OCI-LY7 (cell line): Measurements from ENCODE around the gene CST11. TPM values are rescaled to one million over a fixed set of nuclear protein-coding genes. Genes with fewer than 3 reads are reported as not detected.

Source experiments
- BruUV-seq: library from RNA; stranded (reverse); fragments of 400-500 nt; replicated peaks from 2 replicates; lab custom pipeline; 2021; lab: Mats Ljungman, UMichigan
- CTCF ChIA-PET: fragments of 300-600 bp; sonication (Branson Sonifier 250); formaldehyde crosslinking; loops from one replicate; lab custom pipeline; 2022; ENCODE audit warnings: antibody characterized with exemption; ENCODE audit not compliant: unreplicated experiment; lab: Charles Lee
- POLR2A ChIA-PET: fragments of 300-600 bp; sonication (Branson Sonifier 250); formaldehyde crosslinking; loops from one replicate; lab custom pipeline; 2022; ENCODE audit warnings: antibody characterized with exemption; lab: Charles Lee
- DNase-seq: peaks from one replicate; pipeline ENCODE4 v3.0.0-alpha.2; 2015; ENCODE audit warnings: low spot score
- H2AFZ ChIP-seq: fragments of 200-600 bp; sonication (generic), shearing (Covaris generic); 2 replicates; pipeline ENCODE4 v1.6.1; 2014; ENCODE audit warnings: mild to moderate bottlenecking, antibody characterized with exemption, low read length, moderate library complexity
- H3K27ac ChIP-seq: fragments of 200-600 bp; sonication (generic); 2 replicates; pipeline ENCODE4 v1.5.1; 2014; ENCODE audit warnings: mixed run types, low read depth, mild to moderate bottlenecking, moderate library complexity, low read length, inconsistent platforms; ENCODE audit not compliant: poor library complexity, severe bottlenecking
- H3K36me3 ChIP-seq: fragments of 200-600 bp; sonication (generic); 2 replicates; pipeline ENCODE4 v1.6.1; 2014; ENCODE audit warnings: mild to moderate bottlenecking, antibody characterized with exemption, low read length, moderate library complexity, mixed read lengths; ENCODE audit not compliant: insufficient read depth
- H3K4me1 ChIP-seq: fragments of 200-600 bp; sonication (generic); 2 replicates; pipeline ENCODE4 v1.5.1; 2014; ENCODE audit warnings: mild to moderate bottlenecking, low read length; ENCODE audit not compliant: insufficient read depth, poor library complexity, severe bottlenecking
- H3K4me2 ChIP-seq: fragments of 200-600 bp; sonication (generic); 2 replicates; pipeline ENCODE4 v1.6.1; 2014; ENCODE audit warnings: mild to moderate bottlenecking, low read length
- H3K4me3 ChIP-seq: fragments of 200-600 bp; sonication (generic); 2 replicates; pipeline ENCODE4 v1.5.1; 2014; ENCODE audit warnings: mild to moderate bottlenecking, low read depth, low read length; ENCODE audit not compliant: poor library complexity, severe bottlenecking
- H3K79me2 ChIP-seq: fragments of 200-600 bp; sonication (generic); 2 replicates; pipeline ENCODE4 v1.6.1; 2016; ENCODE audit warnings: low read depth, mild to moderate bottlenecking, low read length, moderate library complexity, mixed read lengths; ENCODE audit not compliant: insufficient read depth
- H3K9me2 ChIP-seq: fragments of 200-600 bp; sonication (generic); 2 replicates; pipeline ENCODE4 v1.6.1; 2016; ENCODE audit warnings: mild to moderate bottlenecking, low read length, mixed read lengths; ENCODE audit not compliant: insufficient read depth
- H3K9me3 ChIP-seq: fragments of 200-600 bp; sonication (generic); 2 replicates; pipeline ENCODE4 v1.6.1; 2014; ENCODE audit warnings: mild to moderate bottlenecking, mixed run types, low read length, mixed read lengths
- H4K20me1 ChIP-seq: fragments of 200-600 bp; sonication (generic); 2 replicates; pipeline ENCODE4 v1.6.1; 2014; ENCODE audit warnings: mild to moderate bottlenecking, antibody characterized with exemption, low read length, moderate library complexity, mixed read lengths; ENCODE audit not compliant: insufficient read depth
- CTCF ChIP-seq: fragments of 200-600 bp; sonication (generic); conservative IDR thresholded peaks from 2 replicates; pipeline ENCODE4 v1.5.1; 2014; ENCODE audit warnings: mild to moderate bottlenecking, antibody characterized with exemption, low read length, moderate library complexity, mixed read lengths
- EZH2phosphoT487 ChIP-seq: fragments of 200-600 bp; sonication (generic); IDR thresholded peaks from 2 replicates; pipeline ENCODE4 v1.6.1; 2018; ENCODE audit warnings: low read depth, borderline replicate concordance, mild to moderate bottlenecking, mixed run types, antibody characterized with exemption, low read length, moderate library complexity, mixed read lengths
- intact Hi-C: fragments of 100-400 bp; cut with micrococcal nuclease; formaldehyde crosslinking; loops from one replicate; pipeline ENCODE4 v1.10.0; 2022; ENCODE audit not compliant: unreplicated experiment
- total RNA-seq, 2 experiments: library from RNA; depleted of rRNA in 1 of 2; stranded (reverse); fragments of >200 nt in 1 of 2; shearing (Covaris generic) in 1 of 2; gene quantifications; 2 replicates each; pipeline ENCODE4 v1.2.3, GENCODE V29; 2014 to 2022

The CST11 gene
- total RNA-seq, 2 experiments from 2014 or later = not detected

- Histone ChIP-seq H3K4me2 (no peak overlapping the region), H3K9me3 (no peaks in the 10 kb centered on the region), H2AFZ (no peak overlapping the region), H3K9me2 (no peaks in the 10 kb centered on the region), H3K36me3 (no peaks in the 10 kb centered on the region), H3K4me3 (no peak overlapping the region), H3K27ac (no peak overlapping the region), H3K79me2 (no peaks in the 10 kb centered on the region), H3K4me1 (no peaks in the 10 kb centered on the region), H4K20me1 (no peaks in the 10 kb centered on the region)
- CTCF ChIA-PET = no interaction called here
- intact Hi-C loops = no loop called here
- POLR2A ChIA-PET = no interaction called here
- no peak for TF ChIP-seq EZH2phosphoT487
- TF ChIP-seq CTCF = no peak
- no peak for DNase-seq
- no TSS peak for BruUV-seq
Observed at GRCh38 chr20:23482138-23482537, 29.5 kb upstream of the CST11 start.

GRCh38 chr20:23479043-23479442 is 26.4 kb upstream of the CST11 start:
- H2AFZ ChIP-seq = no peak overlapping the region
- H3K4me1 ChIP-seq = no peaks in the 10 kb centered on the region
- no TSS peak for BruUV-seq
- no peak for DNase-seq
- POLR2A ChIA-PET = no interaction called here
- no peaks in the 10 kb centered on the region for H4K20me1 ChIP-seq
- TF ChIP-seq CTCF (no peak), EZH2phosphoT487 (no peak)
- no peaks in the 10 kb centered on the region for H3K36me3 ChIP-seq
- no peaks in the 10 kb centered on the region for H3K9me2 ChIP-seq
- H3K9me3 ChIP-seq = no peaks in the 10 kb centered on the region
- intact Hi-C loops = no loop called here
- no peaks in the 10 kb centered on the region for H3K79me2 ChIP-seq
- H3K27ac ChIP-seq = no peak overlapping the region
- CTCF ChIA-PET = no interaction called here
- no peak overlapping the region for H3K4me3 ChIP-seq
- H3K4me2 ChIP-seq = no peak overlapping the region

GRCh38 chr20:23477223-23477622 is 24.5 kb upstream of the CST11 start:
- no peaks in the 10 kb centered on the region for H3K9me3 ChIP-seq
- H3K4me3 ChIP-seq = no peak overlapping the region
- no peaks in the 10 kb centered on the region for H3K4me1 ChIP-seq
- intact Hi-C loops = no loop called here
- no peaks in the 10 kb centered on the region for H3K36me3 ChIP-seq
- DNase-seq = no peak
- no peaks in the 10 kb centered on the region for H4K20me1 ChIP-seq
- H3K9me2 ChIP-seq = no peaks in the 10 kb centered on the region
- H3K27ac ChIP-seq = no peak overlapping the region
- H2AFZ ChIP-seq = no peak overlapping the region
- ChIA-PET POLR2A (no interaction called here), CTCF (no interaction called here)
- no TSS peak for BruUV-seq
- H3K79me2 ChIP-seq = no peaks in the 10 kb centered on the region
- H3K4me2 ChIP-seq = no peak overlapping the region
- no peak for TF ChIP-seq CTCF
- no peak for TF ChIP-seq EZH2phosphoT487
